GM19035 (cell line): ENCODE measurements around the gene SLC22A3.
"Not testable (repeated sequence)": the region's sequence is repeated elsewhere in the genome, so short reads cannot be mapped to it uniquely, and the experiment has no call there.

Experiments
- ATAC-seq: cut with Tn5 transposase; IDR thresholded peaks from one replicate; pipeline ENCODE4 v1.9.1; 2021; ENCODE audit not compliant: unreplicated experiment

SLC22A3 gene

DNA sequence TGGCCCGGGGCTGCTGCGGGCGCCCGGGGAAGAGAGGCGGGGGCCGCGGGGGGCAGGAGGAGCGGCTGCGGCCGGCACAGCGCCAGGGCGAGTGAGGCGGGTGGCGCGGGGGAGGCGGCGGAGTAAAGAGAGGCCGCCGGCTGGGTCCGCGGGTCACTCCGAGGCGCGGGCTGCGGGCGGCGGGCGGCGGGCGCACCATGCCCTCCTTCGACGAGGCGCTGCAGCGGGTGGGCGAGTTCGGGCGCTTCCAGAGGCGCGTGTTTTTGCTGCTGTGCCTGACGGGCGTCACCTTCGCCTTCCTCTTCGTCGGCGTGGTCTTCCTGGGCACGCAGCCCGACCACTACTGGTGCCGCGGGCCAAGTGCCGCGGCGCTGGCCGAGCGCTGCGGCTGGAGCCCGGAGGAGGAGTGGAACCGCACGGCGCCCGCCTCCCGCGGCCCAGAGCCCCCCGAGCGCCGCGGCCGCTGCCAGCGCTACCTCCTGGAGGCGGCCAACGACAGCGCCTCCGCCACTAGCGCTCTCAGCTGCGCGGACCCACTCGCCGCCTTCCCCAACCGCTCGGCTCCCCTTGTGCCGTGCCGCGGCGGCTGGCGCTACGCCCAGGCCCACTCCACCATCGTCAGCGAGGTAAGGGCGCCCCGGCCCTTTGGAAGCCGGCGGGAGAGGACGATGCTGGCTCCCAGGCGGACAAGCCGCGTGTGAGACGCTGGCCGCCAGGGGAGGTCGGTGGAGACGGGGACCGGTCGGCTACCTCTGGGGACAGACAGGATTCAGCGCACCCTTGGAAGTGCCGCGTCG, at the start of gene SLC22A3:
Gene SLC22A3, plus strand, starts transcription at position 156 of the 797 bp plus-strand sequence. Its CDS starts 42 bp downstream, at position 198.
- no peak for ATAC-seq

DNA sequence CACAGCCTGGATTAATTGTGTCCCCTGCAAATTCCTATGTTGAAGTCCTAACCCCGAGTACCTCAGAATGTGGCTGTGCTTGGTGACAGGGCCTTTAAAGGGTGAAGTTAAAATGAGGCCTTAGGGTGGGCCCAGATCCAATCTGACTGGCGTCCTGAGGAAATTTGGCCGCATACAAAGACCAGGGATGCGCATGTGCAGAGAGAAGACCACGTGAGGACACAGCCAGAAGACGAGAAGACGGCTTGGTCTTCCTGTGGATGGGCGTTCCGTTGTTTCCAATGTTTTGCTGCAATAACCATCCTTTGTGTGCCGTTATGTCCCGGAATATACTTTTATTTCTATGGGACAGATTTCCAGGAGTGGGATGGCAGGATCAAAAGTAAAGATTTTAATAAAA, 48.6 kb upstream of the SLC22A3 start:
- ATAC-seq = no peak

DNA sequence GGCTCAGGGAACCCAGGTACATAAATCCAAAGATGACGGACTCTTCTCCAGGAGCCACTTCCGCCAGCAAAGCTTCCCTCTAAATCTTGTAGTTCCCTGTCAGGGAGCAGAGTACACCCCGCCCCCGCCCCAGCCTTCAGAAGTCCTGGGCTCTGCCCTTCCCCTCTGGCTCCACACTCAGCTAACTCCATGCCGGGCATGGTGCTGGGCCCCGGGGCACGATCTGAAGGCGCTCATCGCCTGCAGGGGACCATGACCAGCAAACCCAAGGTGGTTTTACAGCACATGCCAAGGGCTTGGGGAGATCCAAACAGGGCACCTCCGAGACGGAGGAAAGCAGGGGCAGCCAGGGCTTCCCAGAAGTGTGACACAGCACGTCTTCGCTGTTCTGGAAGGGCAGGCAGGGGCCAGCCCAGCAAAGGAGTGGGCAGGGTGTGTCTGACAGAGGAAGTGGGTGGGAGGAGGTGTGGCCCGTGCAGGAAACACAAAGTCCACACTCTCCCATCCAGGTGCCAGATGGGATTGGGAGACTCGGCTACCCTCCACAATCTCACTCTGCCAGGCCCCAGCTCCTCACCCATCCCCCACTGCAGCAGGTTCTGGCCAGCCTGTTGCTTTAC, 48.0 kb upstream of the SLC22A3 start:
- ATAC-seq = no peak

GRCh38 chr6:160301339-160301738, 46.8 kb upstream of the SLC22A3 start:
- no peak for ATAC-seq

GRCh38 chr6:160302431-160303082, 45.6 kb upstream of the SLC22A3 start:
- not testable (repeated sequence) for ATAC-seq

DNA sequence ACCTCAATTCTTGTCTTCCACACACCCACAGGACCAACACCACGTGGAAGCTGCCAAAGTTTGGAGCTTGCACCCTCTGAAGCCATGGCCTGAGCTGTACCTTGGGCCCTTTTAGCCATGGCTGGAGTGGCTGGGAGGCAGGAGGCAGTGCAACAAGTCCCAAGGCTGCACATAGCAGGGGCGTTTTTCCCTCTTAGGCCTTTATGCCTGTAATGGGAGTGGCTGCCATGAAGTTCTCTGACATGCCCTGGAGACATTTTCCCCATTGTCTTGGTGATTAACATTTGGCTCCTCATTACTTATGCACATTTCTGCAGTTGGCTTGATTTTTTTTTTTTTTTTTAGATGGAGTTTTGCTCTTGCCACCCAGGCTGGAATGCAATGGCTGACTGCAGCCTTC, 44.4 kb upstream of the SLC22A3 start:
- ATAC-seq = no peak

DNA sequence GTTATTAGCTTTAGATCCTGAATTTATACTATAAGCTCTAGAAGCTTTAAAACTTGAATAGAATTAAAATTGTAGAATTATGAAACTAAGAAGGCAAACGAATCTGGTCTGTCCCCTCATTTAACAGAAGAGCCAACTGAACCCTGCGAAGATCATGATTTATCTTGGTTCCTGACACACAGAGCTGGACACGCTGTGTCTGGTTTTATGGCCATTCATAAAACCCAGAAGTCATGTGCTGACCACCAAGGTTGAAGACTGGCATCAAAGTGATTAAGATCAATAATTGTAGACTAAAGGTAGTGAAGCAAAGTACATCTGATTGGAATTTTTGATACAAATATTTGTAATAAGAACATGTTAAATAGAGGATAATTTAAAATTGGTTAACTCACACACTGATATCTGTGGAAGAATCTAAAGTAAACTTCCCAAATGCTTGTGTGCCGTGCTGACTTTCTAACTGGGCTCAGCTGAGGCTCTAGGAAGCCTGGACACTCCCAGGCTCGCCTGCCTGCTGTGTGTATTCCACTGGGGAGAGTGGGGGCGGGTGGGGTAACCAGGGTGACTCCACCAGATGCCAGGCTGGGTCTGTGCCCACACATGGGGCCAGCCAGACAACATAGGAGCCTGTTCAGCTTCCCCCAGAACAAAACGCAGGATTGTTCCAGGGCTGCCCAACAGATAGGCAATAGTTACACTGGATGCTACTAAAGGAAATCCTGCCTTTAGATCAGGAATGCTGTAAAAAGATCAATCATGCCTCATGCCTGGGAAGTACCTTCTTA, 42.1 kb upstream of the SLC22A3 start:
- ATAC-seq = no peak

DNA sequence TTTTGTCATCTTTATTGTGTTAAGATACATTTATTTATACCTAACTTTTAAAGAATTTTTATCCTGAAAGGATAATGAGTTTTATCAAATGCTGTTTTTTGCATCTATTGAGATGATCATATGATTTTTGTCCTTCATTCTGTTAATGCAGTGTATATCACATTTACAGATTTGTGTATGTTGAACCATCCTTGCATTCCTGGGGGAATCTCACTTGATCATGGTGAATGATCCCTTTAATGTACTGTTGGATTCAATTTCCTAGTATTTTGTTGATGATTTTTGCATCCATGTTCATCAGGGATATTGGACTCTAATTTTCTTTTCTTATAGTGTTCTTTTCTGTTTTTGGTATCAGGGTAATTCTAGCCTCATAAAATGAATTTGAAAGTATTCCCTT, 38.5 kb upstream of the SLC22A3 start:
- ATAC-seq = no peak

- no peak for ATAC-seq
Observed at GRCh38 chr6:160312900-160313299, 35.3 kb upstream of the SLC22A3 start.

GRCh38 chr6:160315310-160315709, 32.9 kb upstream of the SLC22A3 start:
- no peak for ATAC-seq

GRCh38 chr6:160316261-160316660, 31.9 kb upstream of the SLC22A3 start:
- no peak for ATAC-seq

DNA sequence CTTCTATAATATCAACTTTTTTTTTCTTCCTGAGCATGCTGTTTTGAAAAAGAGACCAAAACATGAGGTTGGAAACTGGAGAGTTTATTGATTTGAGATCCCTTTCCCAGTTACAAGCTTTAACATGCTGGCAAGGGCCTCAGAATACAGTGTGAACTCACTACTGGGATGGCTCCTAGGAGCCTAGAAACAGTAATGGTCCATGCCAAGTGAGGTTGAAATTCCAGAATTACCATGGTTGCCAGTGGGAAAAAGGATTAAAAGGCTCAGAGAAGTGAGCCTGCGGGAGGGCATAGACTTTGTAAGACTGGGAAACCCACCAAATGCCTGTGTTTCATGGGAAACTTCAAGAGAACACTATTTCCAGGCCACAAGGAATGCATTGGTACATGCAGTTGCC, 28.9 kb upstream of the SLC22A3 start:
- ATAC-seq = no peak

- ATAC-seq = no peak
Observed at GRCh38 chr6:160321729-160322505, 26.3 kb upstream of the SLC22A3 start.

GRCh38 chr6:160327981-160328380, 20.2 kb upstream of the SLC22A3 start:
- no peak for ATAC-seq

GRCh38 chr6:160328447-160328846, 19.7 kb upstream of the SLC22A3 start:
- ATAC-seq = no peak

DNA sequence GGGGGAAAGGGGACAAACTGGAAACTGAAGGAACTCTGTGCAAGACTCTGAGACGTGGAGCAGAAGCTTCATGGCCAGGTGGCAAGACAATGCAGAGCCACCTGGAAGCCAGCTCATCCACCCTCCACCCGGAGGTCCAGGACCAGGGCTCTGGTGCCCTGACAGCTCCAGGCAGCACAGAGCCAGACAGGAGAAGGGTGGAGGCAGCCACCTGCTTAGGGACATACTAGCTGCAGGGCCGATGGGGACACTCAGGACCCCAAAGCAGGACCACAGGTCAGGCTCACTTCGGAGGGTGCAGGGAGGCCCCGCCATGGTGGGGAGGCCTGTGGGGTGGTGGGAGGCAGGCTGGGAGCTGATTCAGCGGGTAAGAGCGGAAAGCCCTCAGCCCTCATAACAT, 19.0 kb upstream of the SLC22A3 start:
- ATAC-seq = no peak

DNA sequence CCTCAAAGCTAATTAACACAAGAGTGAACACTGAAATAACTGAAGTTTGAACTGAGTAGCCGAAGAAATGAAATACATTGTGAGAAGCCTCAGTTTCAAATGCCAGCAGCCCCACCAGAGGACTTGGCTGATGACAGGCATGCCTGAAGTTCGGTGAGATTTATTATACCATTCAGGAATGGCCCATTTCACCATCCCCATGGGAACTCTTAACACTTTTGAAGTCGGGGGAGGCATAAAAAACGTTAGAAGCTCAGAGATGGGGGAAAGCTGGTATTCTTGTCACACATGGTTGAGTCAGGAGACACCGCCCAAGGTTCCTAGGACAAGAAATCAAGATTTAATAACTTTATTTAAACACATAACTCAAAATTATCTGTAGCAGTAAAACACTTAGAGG, 17.6 kb upstream of the SLC22A3 start:
- ATAC-seq = no peak

DNA sequence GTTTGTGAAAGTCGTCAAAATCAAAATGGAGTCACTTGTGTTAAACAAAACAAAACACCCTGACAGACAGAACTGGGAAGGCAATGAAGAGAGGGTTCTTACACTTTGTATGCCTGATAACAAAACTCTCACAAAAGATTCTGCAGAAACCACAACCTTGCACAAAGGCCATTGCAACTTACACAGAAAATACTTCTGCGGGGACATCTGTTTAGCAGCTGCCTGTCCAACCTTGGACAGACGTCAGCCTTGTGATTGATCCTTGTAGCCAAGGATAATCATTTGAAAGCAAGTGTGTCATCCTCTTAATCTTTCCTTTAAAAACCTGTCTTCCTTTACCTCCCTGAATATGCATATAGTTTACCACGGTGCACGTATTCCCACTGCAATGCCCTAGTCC, 17.0 kb upstream of the SLC22A3 start:
- ATAC-seq = no peak

DNA sequence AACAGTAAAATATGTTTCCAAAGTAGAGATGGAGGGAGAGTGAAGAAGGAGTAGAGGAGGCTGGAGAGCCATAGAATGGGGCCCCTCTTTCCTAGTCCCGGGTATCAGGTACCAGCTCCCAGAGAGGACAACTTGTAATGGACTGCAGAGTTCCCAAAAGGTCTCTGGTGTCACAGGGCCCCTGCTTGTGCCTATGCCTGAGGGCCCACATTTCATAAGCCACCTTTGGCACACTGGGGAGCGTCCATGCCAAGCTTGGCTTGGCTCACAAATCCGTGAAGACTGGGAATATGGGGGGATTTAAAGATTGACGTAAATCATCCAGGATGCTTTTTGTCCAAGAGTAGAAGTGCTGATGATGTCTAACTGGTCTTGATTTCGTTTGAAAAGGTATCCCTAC, 16.4 kb upstream of the SLC22A3 start:
- no peak for ATAC-seq

DNA sequence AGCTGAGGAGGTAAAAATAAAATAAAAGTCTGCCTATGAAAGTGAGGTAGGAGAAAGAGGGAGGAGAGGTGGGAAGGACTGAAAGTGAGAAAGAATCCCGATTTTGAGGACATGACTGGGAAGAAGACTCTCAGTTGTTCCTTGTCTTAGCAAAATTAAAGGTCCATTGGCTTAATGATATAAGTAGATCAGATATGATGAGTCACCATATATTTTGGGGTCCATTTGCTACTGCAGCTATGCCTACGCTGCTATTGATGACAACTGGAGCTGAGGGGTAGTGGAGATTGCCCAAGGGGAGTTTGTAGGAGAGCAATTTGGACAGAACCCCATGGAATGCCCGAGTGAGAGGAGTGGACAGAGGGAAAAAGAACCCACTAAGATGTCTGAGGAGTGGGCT, 15.1 kb upstream of the SLC22A3 start:
- no peak for ATAC-seq

DNA sequence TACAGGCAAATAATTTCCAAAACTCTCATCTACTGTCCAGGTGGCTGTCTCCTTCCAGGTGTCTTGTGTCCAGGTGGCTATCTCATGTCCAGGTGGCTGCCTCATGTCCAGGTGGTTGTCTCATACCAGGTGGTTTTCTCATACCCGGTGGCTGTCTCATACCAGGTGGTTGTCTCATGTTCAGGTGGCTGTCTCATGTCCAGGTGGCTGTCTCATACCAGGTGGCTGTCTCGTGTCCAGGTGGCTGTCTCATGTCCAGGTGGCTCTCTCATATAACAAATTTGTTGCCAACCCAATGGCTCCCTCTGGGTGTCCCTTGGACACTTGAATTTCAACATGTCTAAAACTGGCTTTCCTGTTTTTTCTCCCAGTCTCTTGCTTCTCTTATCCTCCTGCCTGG, 14.3 kb upstream of the SLC22A3 start:
- ATAC-seq = no peak
